CD4-positive, alpha-beta T cell treated with Interleukin-12 subunit alpha and Interleukin-12 subunit beta, for 1 hour (primary cell): ENCODE data around the gene SLIT1.

Experiments used
- DNase-seq: peaks from one replicate; pipeline ENCODE4 v3.0.0-alpha.2; 2020

SLIT1 gene

GRCh38 chr10:96955794-96956193 is 230.0 kb downstream of the SLIT1 start:
- no peak for DNase-seq

DNA sequence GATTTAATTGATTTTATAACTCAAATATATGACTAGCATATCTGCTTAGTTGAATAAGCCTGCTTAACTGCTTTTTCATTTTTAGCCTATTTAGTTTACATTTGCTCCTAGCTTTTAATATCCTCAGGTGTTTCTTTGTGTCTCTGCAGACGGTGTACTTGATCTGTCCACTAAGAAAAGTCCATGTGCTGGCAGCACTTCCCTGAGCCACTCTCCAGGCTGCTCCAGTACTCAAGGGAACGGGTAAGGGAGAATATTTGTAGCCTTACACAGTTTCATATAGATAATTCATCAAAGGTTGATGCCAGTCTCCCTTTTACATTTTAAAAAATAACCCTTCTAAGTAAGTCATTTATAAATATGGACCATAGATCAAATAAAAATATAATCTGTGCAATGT is 233.8 kb downstream of the SLIT1 start:
- no peak for DNase-seq

- DNase-seq = no peak
Observed at GRCh38 chr10:96949039-96949683, 236.6 kb downstream of the SLIT1 start.
